SK-N-MC (cell line): Measurements from ENCODE around the gene CA10.

Experiments used
- EZH2 ChIP-seq: fragments of 200-600 bp; sonication (generic); IDR thresholded peaks from one replicate; pipeline ENCODE4 v1.6.1; 2017; ENCODE audit warnings: antibody characterized with exemption
- FOXP2 ChIP-seq: optimal IDR thresholded peaks from 2 replicates; pipeline ENCODE3; 2011; ENCODE audit warnings: mild to moderate bottlenecking, moderate library complexity; ENCODE audit not compliant: insufficient read depth; ENCODE audit errors: extremely low read length, control extremely low read depth
- POLR2AphosphoS5 ChIP-seq: IDR thresholded peaks from 2 replicates; pipeline ENCODE4 v1.6.1; 2012; ENCODE audit warnings: mild to moderate bottlenecking, low read depth, low read length, borderline replicate concordance

- TF ChIP-seq EZH2 = no peak
- no peak for TF ChIP-seq POLR2AphosphoS5
- no peak for TF ChIP-seq FOXP2
Observed at GRCh38 chr17:51595826-51596398, 562.6 kb downstream of the CA10 start.
